ENCODE measurements around the gene LRP6. TPM values are rescaled to one million over a fixed set of nuclear protein-coding genes. Genes with fewer than 3 reads are reported as not detected.
"Not testable (repeated sequence)": the region's sequence is repeated elsewhere in the genome, so short reads cannot be mapped to it uniquely, and the experiment has no call there.

Gene LRP6
- total RNA-seq = 10 to 100 TPM; 16.6 to 31.5 (median 22.8) TPM
- polyA plus RNA-seq = 1 to 10 TPM; 2.9 to 8.5 (median 3.2) TPM
- long read RNA-seq, donor 1, full-length matches to known transcripts = 1 of 7 reads
- long read RNA-seq, donor 1, partial matches to known transcripts = 3 of 7 reads
- long read RNA-seq, donor 1, other reads (novel, unspliced or antisense) = 3 of 7 reads
- long read RNA-seq, donor 2, full-length matches to known transcripts = 1 of 10 reads
- long read RNA-seq, donor 2, partial matches to known transcripts = 5 of 10 reads
- long read RNA-seq, donor 2, other reads (novel, unspliced or antisense) = 4 of 10 reads

DNA sequence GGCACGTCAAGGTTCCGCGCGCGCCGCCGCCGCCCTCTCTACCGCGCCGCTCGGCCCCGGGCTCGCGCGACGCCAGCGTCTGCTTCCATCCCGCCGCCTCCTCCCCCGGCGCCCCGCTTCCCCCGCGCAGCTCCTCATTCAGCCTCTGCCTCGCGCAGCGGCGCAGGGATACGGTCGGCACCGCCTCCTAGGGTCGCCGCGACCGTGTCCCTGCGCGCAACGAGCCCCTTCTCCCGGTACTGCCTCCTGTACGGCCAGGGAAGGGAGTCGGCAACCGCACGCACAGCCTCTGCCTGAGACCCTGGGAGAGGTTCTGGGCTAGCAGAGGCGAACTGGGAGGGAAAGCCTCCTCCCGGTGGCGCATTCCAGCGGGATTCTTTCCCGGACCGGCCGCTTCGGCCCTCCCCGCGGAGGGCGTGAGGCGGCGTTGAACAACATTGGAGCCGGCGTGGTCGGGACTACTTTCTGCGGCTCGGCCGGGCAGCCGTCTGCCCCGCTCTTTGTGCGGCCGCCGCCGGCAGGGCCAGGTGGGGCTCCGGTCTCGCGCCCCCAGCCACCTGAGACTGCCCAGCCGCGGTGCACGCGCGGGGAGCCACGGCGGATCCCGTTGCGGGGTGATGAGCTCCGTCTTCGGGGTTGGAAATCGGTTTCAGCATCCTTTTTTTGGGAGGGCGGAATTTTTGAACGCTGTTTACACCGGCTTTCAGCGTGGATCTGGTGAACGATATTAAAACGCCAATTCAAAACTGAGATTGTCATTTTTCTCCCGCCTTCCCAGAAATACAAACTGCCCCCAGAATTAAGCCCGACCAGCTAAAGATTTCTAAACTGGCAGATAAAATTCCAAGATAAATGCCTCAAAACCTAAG, at the start of gene LRP6:
TSS of gene LRP6 (minus strand) at position 172 of the 869 bp plus-strand sequence. CDS start 309 bp downstream, outside the sequence.
- Histone ChIP-seq H3K4me1 (peaks cover 16% of the 10 kb centered on the region), H3K27ac (peak within 1 kb of the TSS; percentile 99), H3K36me3 (ENCODE audit: insufficient read depth in 1 of 2, low read depth in 1 of 2) (no peaks in the 10 kb centered on the region), H3K4me3 (peak within 1 kb of the TSS; percentile 89), H3K27me3 (ENCODE audit: insufficient read depth in 3 of 3, low read length in 2 of 3) (no peaks in the 10 kb centered on the region), H3K9me3 (no peaks in the 10 kb centered on the region)
- ATAC-seq (peak; percentile 96 to 97 (median 96)), DNase-seq (peak; percentile 93 to 95)
- TF ChIP-seq CTCF (IDR thresholded peaks at IDR 0.05) = no peak
- 0 to 1% (median 0%) methylated on average over 60 to 92 of the region's 92 CpGs for WGBS, 3 donors
- intact Hi-C loops (cut with DNase I) = loop anchor here (5.0 to 10.0 kb wide), 2 partner anchors 62 to 105 kb away; no protein-coding TSS in a partner anchor

DNA sequence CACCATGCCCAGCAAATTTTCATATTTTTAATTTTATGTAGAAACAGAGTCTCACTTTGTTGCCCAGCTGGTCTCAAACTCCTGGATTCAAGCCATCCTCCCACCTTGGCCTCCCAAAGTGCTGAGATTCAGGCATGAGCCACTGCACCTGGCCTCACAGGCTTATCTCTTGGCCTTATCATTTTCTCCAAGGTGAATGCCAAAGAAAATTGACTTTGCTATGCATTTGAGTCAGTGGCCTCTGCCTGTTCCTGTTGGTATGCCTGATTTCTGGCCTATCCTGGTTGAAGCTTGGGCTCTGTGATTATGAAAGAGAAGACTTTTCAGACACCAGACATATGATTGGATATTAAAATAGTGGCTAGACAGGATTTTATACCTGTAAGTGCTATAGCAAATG, 49.0 kb upstream of the LRP6 start:
- Histone ChIP-seq H3K4me3 (no peak overlapping the region), H3K36me3 (ENCODE audit: insufficient read depth in 1 of 2, low read depth in 1 of 2) (no peaks in the 10 kb centered on the region)

DNA sequence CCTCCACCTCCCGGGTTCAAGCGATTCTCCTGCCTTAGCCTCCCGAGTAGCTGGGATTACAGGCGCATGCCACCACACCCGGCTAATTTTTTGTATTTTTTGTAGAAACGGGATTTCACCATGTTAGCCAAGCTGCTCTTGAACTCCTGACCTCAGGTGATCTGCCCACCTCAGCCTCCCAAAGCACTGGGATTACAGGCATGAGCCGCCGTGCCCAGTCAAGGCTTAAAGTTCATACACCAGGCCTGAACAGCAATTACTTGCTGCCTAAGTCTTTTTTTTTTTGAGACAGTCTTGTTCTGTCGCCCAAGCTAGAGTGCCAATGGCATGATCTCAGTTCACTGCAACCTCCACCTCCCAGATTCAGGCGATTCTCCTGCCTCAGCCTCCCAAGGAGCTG, 43.9 kb upstream of the LRP6 start:
- H3K27me3 ChIP-seq (ENCODE audit: insufficient read depth in 3 of 3, low read length in 2 of 3); H3K36me3 ChIP-seq (ENCODE audit: insufficient read depth in 1 of 2, low read depth in 1 of 2); H3K4me3 ChIP-seq; DNase-seq; H3K9me3 ChIP-seq; ATAC-seq; H3K27ac ChIP-seq; intact Hi-C loops (cut with DNase I); H3K4me1 ChIP-seq: not testable (repeated sequence)
- 89 to 91% (median 89%) methylated on average over 9 to 10 of the region's 10 CpGs for WGBS, 3 donors

More for the DNA sequence above, 49.0 kb upstream of the LRP6 start:
- ATAC-seq (no peak), DNase-seq (no peak)
- no peaks in the 10 kb centered on the region for H3K4me1 ChIP-seq
- H3K9me3 ChIP-seq = no peaks in the 10 kb centered on the region
- H3K27me3 ChIP-seq (ENCODE audit: insufficient read depth in 3 of 3, low read length in 2 of 3) = no peaks in the 10 kb centered on the region
- H3K27ac ChIP-seq = no peak overlapping the region
- intact Hi-C loops (cut with DNase I) = no loop called here
- TF ChIP-seq CTCF (IDR thresholded peaks at IDR 0.05) = no peak

DNA sequence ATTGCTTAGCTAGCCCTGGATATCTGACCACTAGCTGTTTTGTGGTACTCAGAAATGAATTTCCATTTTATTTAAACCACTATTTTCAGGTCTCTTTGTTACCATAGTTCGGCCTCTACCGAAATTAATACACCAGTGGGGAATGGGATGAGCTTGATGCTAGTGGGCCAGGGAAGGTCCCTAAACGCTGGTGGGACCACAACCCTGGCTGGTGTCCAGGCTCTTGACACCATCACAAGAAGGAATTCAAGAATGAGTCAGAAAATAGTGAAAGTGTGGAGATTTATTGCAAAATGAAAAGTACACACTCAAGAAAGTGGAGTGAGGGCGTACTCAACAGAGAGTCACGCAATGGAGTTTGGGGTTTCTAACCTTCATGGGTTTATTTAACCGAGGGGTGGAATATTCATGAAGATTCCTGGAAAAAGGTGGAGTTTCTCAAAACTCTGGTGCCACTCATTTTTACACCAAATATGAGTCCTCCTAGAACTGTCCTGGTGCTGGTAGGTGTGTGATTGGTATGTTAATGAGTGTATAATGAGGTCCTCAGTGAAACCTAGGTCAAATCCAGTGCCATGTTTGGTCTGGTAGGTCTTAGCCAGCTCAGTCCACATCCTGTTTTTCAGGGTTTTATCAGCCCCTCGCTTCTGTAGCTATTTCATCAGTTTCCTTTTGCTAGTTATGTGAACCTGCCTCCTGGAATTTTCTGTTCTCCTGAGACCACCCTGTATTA, 38.9 kb upstream of the LRP6 start:
- no peaks in the 10 kb centered on the region for H3K4me1 ChIP-seq
- intact Hi-C loops (cut with DNase I) = no loop called here
- ATAC-seq = no peak
- DNase-seq = no peak
- no peak overlapping the region for H3K27ac ChIP-seq
- no peak overlapping the region for H3K4me3 ChIP-seq
- WGBS, 3 donors = 82 to 88% (median 85%) methylated on average over 7 of the region's 7 CpGs
- H3K9me3 ChIP-seq = no peaks in the 10 kb centered on the region
- no peaks in the 10 kb centered on the region for H3K36me3 ChIP-seq (ENCODE audit: insufficient read depth in 1 of 2, low read depth in 1 of 2)
- H3K27me3 ChIP-seq (ENCODE audit: insufficient read depth in 3 of 3, low read length in 2 of 3) = no peaks in the 10 kb centered on the region
- TF ChIP-seq CTCF (IDR thresholded peaks at IDR 0.05) = no peak

DNA sequence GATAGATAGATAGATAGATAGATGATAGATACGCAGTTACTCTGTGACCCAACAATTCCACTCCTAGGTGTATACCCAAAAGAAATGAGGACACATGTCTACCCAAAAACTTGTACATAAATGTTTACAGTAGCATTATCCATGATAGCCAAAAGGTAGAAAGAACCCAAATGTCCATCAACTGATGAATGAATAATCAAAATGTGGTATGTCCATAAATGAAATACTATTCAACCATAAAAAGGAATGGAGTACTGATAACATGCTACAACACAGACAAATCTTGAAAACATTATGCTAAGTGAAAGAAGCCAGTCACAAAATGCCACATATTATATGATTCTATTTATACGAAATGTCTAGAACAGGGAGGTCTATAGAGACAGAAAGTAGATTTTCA, 36.1 kb upstream of the LRP6 start:
- TF ChIP-seq CTCF (IDR thresholded peaks at IDR 0.05) = no peak
- ATAC-seq (no peak), DNase-seq (no peak)
- no peaks in the 10 kb centered on the region for H3K27me3 ChIP-seq (ENCODE audit: insufficient read depth in 3 of 3, low read length in 2 of 3)
- H3K4me1 ChIP-seq = no peaks in the 10 kb centered on the region
- intact Hi-C loops (cut with DNase I) = no loop called here
- 93 to 100% (median 99%) methylated on average over 2 of the region's 2 CpGs for whole genome bisulfite sequencing, 3 donors
- no peak overlapping the region for H3K4me3 ChIP-seq
- H3K9me3 ChIP-seq = no peaks in the 10 kb centered on the region
- H3K36me3 ChIP-seq (ENCODE audit: insufficient read depth in 1 of 2, low read depth in 1 of 2) = no peaks in the 10 kb centered on the region
- H3K27ac ChIP-seq = no peak overlapping the region

Data from psoas muscle (tissue), 8 donors.